Liver (tissue), 9 donors: ENCODE data around the gene MED15. TPM values are rescaled to one million over a fixed set of nuclear protein-coding genes. Genes with fewer than 3 reads are reported as not detected.

Source experiments
- DNase-seq: peaks from one replicate; pipeline ENCODE4 v3.0.0-alpha.2; 2017; ENCODE audit warnings: low spot score
- H3K27ac ChIP-seq, 2 donors: one replicate each; pipeline ENCODE4 v1.7.0; 2013; ENCODE audit warnings: inconsistent platforms in 2 of 2, low read length in 2 of 2, control low read depth in 1 of 2, low read depth in 1 of 2, mild to moderate bottlenecking in 1 of 2
- H3K27me3 ChIP-seq, 4 donors: one replicate each; pipeline versions ENCODE4 v1.6.1 to v1.7.0; 2013; ENCODE audit warnings: low read length in 3 of 4, inconsistent platforms in 1 of 4, mild to moderate bottlenecking in 1 of 4, moderate library complexity in 1 of 4; ENCODE audit not compliant: control insufficient read depth in 4 of 4, insufficient read depth in 4 of 4
- H3K36me3 ChIP-seq, 4 donors: one replicate each; pipeline versions ENCODE4 v1.6.1 to v1.7.0; 2013; ENCODE audit warnings: low read length in 3 of 4, mild to moderate bottlenecking in 3 of 4, low read depth in 1 of 4, moderate library complexity in 1 of 4; ENCODE audit not compliant: control insufficient read depth in 4 of 4, insufficient read depth in 3 of 4
- H3K4me1 ChIP-seq, 4 donors: one replicate each; pipeline versions ENCODE4 v1.6.1 to v1.7.0; 2013; ENCODE audit warnings: low read length in 3 of 4, mild to moderate bottlenecking in 3 of 4, moderate library complexity in 1 of 4; ENCODE audit not compliant: control insufficient read depth in 4 of 4, insufficient read depth in 4 of 4
- H3K4me3 ChIP-seq, 3 donors: one replicate each; pipeline versions ENCODE4 v1.6.1 to v1.7.0; 2013; ENCODE audit warnings: low read length in 3 of 3, control low read depth in 1 of 3, low read depth in 1 of 3, mild to moderate bottlenecking in 1 of 3
- H3K9ac ChIP-seq, 2 donors: one replicate each; pipeline ENCODE4 v1.7.0; 2013; ENCODE audit warnings: low read length in 2 of 2, mild to moderate bottlenecking in 2 of 2, moderate library complexity in 2 of 2, control low read depth in 1 of 2, low read depth in 1 of 2
- H3K9me3 ChIP-seq, 4 donors: one replicate each; pipeline versions ENCODE4 v1.6.1 to v1.7.0; 2013; ENCODE audit warnings: low read length in 3 of 4; ENCODE audit not compliant: control insufficient read depth in 4 of 4
- EGR1 ChIP-seq, 2 donors: IDR thresholded peaks; 2 replicates each; pipeline ENCODE4 v1.6.1; 2016 to 2018; ENCODE audit warnings: antibody characterized with exemption in 2 of 2, low read depth in 2 of 2
- FOXA1 ChIP-seq: IDR thresholded peaks from 2 replicates; pipeline ENCODE4 v1.6.1; 2016; ENCODE audit warnings: antibody characterized with exemption
- FOXA2 ChIP-seq: IDR thresholded peaks from 2 replicates; pipeline ENCODE4 v1.6.1; 2016; ENCODE audit warnings: antibody characterized with exemption
- GABPA ChIP-seq, 2 donors: IDR thresholded peaks in 1 of 2; conservative IDR thresholded peaks in 1 of 2; 2 replicates each; pipeline ENCODE4 v1.6.1; 2016; ENCODE audit warnings: antibody characterized with exemption in 2 of 2, mild to moderate bottlenecking in 1 of 2, moderate library complexity in 1 of 2
- HNF4A ChIP-seq, 2 donors: conservative IDR thresholded peaks; 2 replicates each; pipeline ENCODE4 v1.6.1; 2016; ENCODE audit warnings: antibody characterized with exemption in 2 of 2, mild to moderate bottlenecking in 2 of 2
- HNF4G ChIP-seq: IDR thresholded peaks from 2 replicates; pipeline ENCODE4 v1.6.1; 2016; ENCODE audit warnings: antibody characterized with exemption
- JUND ChIP-seq, 2 donors: IDR thresholded peaks; 2 replicates each; pipeline ENCODE4 v1.6.1; 2016; ENCODE audit warnings: antibody characterized with exemption in 2 of 2
- NR2F2 ChIP-seq: IDR thresholded peaks from 2 replicates; pipeline ENCODE4 v1.6.1; 2016; ENCODE audit warnings: antibody characterized with exemption
- RAD21 ChIP-seq, 2 donors: IDR thresholded peaks; 2 replicates each; pipeline ENCODE4 v1.6.1; 2016; ENCODE audit warnings: antibody characterized with exemption in 2 of 2, mild to moderate bottlenecking in 2 of 2
- RXRA ChIP-seq, 2 donors: IDR thresholded peaks; 2 replicates each; pipeline ENCODE4 v1.6.1; 2017 to 2018; ENCODE audit warnings: antibody characterized with exemption in 2 of 2, mild to moderate bottlenecking in 1 of 2
- SP1 ChIP-seq: IDR thresholded peaks from 2 replicates; pipeline ENCODE4 v1.6.1; 2018; ENCODE audit warnings: antibody characterized with exemption, mild to moderate bottlenecking
- TAF1 ChIP-seq: conservative IDR thresholded peaks from 2 replicates; pipeline ENCODE4 v1.6.1; 2016; ENCODE audit warnings: antibody characterized with exemption, mild to moderate bottlenecking
- YY1 ChIP-seq: IDR thresholded peaks from 2 replicates; pipeline ENCODE4 v1.6.1; 2016; ENCODE audit warnings: antibody characterized with exemption, mild to moderate bottlenecking
- WGBS: extraction: QIAGEN DNeasy Blood & Tissue Kit; methylation state at CpG from one replicate; pipeline ENCODE4 v1.1.7; 2013; 5-methylcytosine and 5-hydroxymethylcytosine counted together
- polyA plus RNA-seq, 2 donors: library from polyadenylated mRNA; stranded (reverse) in 1 of 2; unstranded in 1 of 2; fragments of 200-250 nt in 1 of 2; fragments of >200 nt in 1 of 2; fragmentation: Nextera tagmentation in 1 of 2; extraction: Ambion mirVana in 1 of 2; gene quantifications; one replicate each; pipeline versions ENCODE4 v1.2.1 to v1.2.3, GENCODE V29; 2013 to 2015
- total RNA-seq, 2 donors: library from RNA; depleted of rRNA; stranded (reverse); fragments of >200 nt; gene quantifications; one replicate each; pipeline ENCODE4 v1.2.3, GENCODE V29; 2014
- TF ChIP-seq, protein P1 (sequence below): IDR thresholded peaks from 2 replicates; pipeline ENCODE4 v1.6.1; 2016; ENCODE audit warnings: antibody characterized with exemption, mild to moderate bottlenecking
- TF ChIP-seq, protein P2 (sequence below): IDR thresholded peaks from 2 replicates; pipeline ENCODE4 v1.6.1; 2016; ENCODE audit warnings: antibody characterized with exemption
- TF ChIP-seq, protein P3 (sequence below): IDR thresholded peaks from 2 replicates; pipeline ENCODE4 v1.6.1; 2016; ENCODE audit warnings: antibody characterized with exemption
- TF ChIP-seq, protein P4 (sequence below): IDR thresholded peaks from 2 replicates; pipeline ENCODE4 v1.6.1; 2016; ENCODE audit warnings: antibody characterized with exemption
- donor health status: healthy.
- donor health status: healthy.
- donor health status: healthy.
- donor health status: healthy.
- donor health status: healthy.

Gene MED15
- total and polyA plus RNA-seq, 4 donors = 9.7 to 28.0 (median 16.2) TPM

DNA sequence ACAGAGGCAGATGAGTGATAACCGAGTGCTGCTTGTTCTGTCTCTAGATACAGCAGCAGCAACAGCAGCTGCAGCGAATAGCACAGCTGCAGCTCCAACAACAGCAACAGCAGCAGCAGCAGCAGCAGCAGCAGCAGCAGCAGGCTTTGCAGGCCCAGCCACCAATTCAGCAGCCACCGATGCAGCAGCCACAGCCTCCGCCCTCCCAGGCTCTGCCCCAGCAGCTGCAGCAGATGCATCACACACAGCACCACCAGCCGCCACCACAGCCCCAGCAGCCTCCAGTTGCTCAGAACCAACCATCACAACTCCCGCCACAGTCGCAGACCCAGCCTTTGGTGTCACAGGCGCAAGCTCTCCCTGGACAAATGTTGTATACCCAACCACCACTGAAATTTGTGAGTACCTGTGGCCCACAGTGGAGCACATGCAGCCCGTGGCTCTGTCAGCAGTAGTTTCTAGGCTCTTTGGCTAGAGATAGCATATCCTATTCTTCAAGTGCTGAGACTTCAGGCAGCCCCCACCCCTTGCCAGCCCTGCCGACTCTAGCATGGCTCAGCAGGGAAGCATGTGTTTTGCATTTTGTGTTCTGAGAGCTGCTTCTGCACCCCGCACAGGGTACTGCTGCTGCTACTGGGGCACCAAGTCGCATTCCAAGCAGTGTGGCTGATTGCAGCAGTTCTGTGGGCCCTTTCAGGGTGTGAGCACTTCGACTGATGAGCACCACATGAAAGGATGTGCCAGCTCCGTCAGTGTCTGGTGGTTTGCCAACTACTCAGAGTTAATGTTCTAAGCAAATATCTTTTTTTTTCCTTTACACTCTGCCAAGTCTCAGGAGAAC, 59.2 kb downstream of the MED15 start:
- no peak overlapping the region for H3K27ac ChIP-seq
- no peak overlapping the region for H3K9ac ChIP-seq
- DNase-seq = no peak
- no peak for TF ChIP-seq HNF4G
- TF ChIP-seq, protein P1, sequence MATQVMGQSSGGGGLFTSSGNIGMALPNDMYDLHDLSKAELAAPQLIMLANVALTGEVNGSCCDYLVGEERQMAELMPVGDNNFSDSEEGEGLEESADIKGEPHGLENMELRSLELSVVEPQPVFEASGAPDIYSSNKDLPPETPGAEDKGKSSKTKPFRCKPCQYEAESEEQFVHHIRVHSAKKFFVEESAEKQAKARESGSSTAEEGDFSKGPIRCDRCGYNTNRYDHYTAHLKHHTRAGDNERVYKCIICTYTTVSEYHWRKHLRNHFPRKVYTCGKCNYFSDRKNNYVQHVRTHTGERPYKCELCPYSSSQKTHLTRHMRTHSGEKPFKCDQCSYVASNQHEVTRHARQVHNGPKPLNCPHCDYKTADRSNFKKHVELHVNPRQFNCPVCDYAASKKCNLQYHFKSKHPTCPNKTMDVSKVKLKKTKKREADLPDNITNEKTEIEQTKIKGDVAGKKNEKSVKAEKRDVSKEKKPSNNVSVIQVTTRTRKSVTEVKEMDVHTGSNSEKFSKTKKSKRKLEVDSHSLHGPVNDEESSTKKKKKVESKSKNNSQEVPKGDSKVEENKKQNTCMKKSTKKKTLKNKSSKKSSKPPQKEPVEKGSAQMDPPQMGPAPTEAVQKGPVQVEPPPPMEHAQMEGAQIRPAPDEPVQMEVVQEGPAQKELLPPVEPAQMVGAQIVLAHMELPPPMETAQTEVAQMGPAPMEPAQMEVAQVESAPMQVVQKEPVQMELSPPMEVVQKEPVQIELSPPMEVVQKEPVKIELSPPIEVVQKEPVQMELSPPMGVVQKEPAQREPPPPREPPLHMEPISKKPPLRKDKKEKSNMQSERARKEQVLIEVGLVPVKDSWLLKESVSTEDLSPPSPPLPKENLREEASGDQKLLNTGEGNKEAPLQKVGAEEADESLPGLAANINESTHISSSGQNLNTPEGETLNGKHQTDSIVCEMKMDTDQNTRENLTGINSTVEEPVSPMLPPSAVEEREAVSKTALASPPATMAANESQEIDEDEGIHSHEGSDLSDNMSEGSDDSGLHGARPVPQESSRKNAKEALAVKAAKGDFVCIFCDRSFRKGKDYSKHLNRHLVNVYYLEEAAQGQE = no peak
- no peak for TF ChIP-seq YY1
- TF ChIP-seq SP1 = no peak
- TF ChIP-seq, protein P2, sequence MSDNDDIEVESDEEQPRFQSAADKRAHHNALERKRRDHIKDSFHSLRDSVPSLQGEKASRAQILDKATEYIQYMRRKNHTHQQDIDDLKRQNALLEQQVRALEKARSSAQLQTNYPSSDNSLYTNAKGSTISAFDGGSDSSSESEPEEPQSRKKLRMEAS = no peak
- TF ChIP-seq RAD21 (IDR thresholded peaks at IDR 0.05) = no peak
- TF ChIP-seq NR2F2 = no peak
- TF ChIP-seq TAF1 = no peak
- no peak for TF ChIP-seq JUND (IDR thresholded peaks at IDR 0.05)
- TF ChIP-seq RXRA (IDR thresholded peaks at IDR 0.05) = no peak
- no peak for TF ChIP-seq EGR1 (IDR thresholded peaks at IDR 0.05; ENCODE audit: low read depth in 2 of 2)
- TF ChIP-seq FOXA2 = no peak
- TF ChIP-seq, protein P3, sequence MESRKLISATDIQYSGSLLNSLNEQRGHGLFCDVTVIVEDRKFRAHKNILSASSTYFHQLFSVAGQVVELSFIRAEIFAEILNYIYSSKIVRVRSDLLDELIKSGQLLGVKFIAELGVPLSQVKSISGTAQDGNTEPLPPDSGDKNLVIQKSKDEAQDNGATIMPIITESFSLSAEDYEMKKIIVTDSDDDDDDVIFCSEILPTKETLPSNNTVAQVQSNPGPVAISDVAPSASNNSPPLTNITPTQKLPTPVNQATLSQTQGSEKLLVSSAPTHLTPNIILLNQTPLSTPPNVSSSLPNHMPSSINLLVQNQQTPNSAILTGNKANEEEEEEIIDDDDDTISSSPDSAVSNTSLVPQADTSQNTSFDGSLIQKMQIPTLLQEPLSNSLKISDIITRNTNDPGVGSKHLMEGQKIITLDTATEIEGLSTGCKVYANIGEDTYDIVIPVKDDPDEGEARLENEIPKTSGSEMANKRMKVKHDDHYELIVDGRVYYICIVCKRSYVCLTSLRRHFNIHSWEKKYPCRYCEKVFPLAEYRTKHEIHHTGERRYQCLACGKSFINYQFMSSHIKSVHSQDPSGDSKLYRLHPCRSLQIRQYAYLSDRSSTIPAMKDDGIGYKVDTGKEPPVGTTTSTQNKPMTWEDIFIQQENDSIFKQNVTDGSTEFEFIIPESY = no peak
- TF ChIP-seq FOXA1 = no peak
- no peak for TF ChIP-seq HNF4A (conservative IDR thresholded peaks at IDR 0.05)
- TF ChIP-seq GABPA (IDR thresholded peaks at IDR 0.05 in 1 of 2, conservative IDR thresholded peaks at IDR 0.05 in 1 of 2) = no peak
- TF ChIP-seq, protein P4, sequence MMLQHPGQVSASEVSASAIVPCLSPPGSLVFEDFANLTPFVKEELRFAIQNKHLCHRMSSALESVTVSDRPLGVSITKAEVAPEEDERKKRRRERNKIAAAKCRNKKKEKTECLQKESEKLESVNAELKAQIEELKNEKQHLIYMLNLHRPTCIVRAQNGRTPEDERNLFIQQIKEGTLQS = no peak
- H3K9me3 ChIP-seq = no peaks in the 10 kb centered on the region
- H3K4me3 ChIP-seq = no peak overlapping the region
- H3K27me3 ChIP-seq = no peaks in the 10 kb centered on the region
- peaks cover 14 to 50% (median 38%) of the 10 kb centered on the region in 4 donors for H3K36me3 ChIP-seq
- WGBS = 76% methylated on average over 14 of the region's 14 CpGs
- peaks cover 0 to 15% (median 3%) of the 10 kb centered on the region in 4 donors for H3K4me1 ChIP-seq

DNA sequence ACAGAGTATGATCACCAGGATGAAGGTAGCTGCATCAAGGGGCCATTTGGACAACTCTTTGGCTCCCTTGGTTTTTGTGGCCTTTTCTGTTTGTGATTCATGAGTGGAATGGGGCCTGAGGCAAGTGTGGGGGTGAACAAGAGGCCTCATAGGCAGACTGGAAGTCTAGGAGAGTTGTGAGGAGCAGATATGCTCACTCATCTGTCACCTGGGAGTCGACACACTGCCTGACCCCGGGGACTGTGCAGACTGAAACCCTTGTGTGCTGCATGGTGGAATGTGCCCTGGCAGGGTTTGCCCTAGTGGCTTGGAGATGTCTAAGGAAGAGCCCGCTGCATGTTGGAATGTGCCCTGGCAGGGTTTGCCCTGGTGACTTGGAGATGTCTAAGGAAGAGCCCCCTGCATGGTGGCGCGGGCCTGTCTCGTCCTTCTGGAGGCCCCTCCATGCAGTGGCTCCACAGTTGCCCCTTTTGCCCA, 60.0 kb downstream of the MED15 start:
- no peak for TF ChIP-seq HNF4A (conservative IDR thresholded peaks at IDR 0.05)
- no peak for TF ChIP-seq EGR1 (IDR thresholded peaks at IDR 0.05; ENCODE audit: low read depth in 2 of 2)
- TF ChIP-seq, protein P1 = no peak
- TF ChIP-seq FOXA2 = no peak
- TF ChIP-seq FOXA1 = no peak
- TF ChIP-seq SP1 = no peak
- TF ChIP-seq GABPA (IDR thresholded peaks at IDR 0.05 in 1 of 2, conservative IDR thresholded peaks at IDR 0.05 in 1 of 2) = no peak
- no peak for TF ChIP-seq HNF4G
- TF ChIP-seq, protein P2 = no peak
- TF ChIP-seq, protein P3 = no peak
- DNase-seq = no peak
- no peak overlapping the region for H3K9ac ChIP-seq
- H3K4me1 ChIP-seq = peaks cover 0 to 15% (median 3%) of the 10 kb centered on the region in 4 donors
- 94% methylated on average over 6 of the region's 6 CpGs for WGBS
- no peak overlapping the region for H3K4me3 ChIP-seq
- H3K27me3 ChIP-seq = no peaks in the 10 kb centered on the region
- H3K9me3 ChIP-seq = no peaks in the 10 kb centered on the region
- peaks cover 11 to 58% (median 40%) of the 10 kb centered on the region in 4 donors for H3K36me3 ChIP-seq
- H3K27ac ChIP-seq = no peak overlapping the region
